Stimulated activated CD8-positive, alpha-beta memory T cell treated with anti-CD3 and anti-CD28 coated beads, Interleukin-15, amount 100 ng/mL, for 24 hours (primary cell): ENCODE results near the gene FBXW7.

ENCODE experiments used
- DNase-seq: peaks from one replicate; pipeline ENCODE4 v3.0.0-alpha.2; 2020; ENCODE audit warnings: low read depth

Gene FBXW7

DNA sequence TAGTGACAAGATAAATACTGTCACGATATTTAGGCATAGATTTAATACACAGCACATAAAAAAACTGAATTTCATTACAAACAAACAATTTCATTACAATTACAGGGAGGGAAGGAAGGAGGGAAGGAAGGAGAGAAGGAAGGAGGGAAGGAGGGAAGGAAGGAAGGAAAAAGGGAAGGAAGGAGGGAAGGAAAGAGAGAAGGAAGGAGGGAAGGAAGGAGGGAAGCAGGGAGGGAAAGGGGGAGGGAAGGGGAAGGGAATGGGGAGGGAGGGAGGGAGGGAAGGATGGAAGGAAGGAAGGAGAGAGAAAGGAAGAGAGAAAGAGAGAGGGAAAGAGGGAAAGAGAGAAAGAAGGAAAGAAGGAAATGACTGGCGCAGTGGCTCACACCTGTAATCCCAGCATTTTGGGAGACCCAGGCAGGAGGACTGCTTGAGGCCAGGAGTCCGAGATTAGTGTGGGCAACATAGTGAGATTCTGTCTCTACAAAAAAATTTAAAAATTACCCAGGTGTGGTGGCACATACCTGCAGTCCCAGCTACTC is 64.6 kb downstream of the FBXW7 start:
- no peak for DNase-seq

DNA sequence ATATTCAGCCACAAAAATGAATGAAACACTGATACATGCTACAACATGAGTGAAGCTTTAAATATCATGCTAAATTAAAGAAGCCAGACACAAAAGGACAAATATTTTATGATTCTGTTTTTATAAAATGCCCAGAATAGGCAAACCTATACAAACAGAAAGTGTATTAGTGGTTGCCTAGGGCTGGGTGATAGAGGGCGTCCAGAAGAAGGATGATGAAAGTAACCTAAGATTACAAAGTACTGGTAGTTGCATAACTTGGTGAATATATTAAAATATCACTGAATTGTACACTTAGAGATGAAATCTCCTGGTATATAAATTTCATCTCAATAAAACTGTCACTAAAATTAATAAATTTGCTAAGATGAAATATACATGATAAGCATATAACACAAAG is 67.5 kb downstream of the FBXW7 start:
- DNase-seq: no peak

DNA sequence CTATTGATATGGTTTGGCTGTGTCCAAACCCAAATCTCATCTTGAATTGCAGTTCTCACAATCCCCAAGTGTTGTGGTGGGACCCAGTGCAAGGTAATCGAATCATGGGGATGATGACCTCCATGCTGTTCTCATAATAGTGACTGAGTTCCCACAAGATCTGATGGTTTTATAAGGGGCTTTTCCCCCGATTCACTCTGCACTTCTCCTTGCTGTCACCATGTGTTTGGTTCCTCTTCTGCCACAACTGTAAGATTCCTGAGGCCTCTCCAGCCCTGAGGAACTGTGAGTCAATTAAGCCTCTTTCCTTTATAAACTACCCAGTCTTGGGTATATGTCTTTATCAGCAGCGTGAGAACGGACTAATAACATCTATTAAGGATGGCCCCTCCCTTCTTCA is 68.8 kb downstream of the FBXW7 start:
- DNase-seq: no peak

DNA sequence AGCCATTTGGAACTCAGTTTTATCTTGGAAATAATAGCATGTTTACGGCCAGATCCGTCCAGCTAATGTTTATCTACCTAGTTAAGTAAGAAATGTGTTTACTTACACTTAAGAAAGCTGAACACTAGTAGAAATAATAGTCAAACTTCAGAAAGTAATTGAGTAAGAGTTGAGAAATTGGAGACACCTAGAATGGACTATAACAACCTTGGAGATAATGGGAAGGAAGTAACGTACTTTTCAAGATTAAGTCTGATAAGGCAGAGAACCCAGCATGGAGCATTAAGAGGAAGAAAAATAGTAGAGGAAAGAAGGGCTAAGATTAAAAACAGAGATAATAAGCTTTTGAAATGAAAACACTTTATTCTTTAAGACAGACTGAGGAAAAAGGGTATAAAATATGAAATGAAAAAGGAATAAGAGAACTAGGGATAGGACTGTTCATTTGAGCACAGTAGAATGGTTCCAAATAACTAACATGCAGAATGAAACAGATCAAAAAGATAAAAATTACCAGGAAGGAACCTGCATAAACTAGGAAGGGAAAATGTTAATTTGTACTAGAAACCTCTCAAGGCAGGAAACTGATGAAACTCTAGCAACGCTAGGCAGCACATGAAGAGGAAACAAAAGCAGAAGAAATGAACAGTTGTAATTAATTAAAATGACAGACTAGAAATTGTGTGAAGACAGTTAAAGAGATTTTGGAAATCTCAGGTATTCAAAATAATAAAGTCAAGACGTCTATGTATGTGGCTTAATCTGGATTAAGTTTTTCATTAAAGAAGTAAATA is 71.7 kb downstream of the FBXW7 start:
- DNase-seq: no peak

DNA sequence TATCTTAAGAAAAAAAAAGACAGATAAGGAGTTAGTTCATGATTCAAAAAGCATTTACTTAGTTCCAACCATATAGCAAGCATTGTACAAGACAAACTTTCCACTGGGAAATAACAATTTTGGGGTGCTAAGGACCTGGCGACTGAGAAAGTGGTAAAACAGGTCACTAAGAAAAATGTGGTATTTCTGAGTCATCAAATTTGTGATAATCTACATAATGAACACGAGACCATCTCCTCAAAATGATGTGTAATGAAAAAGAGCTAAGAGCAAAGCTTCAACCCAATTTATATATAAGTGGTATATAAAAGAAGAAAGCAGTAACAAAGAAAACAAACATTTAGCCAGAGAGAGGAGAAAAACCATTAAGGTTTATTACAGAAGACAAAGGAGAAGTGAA is 72.3 kb downstream of the FBXW7 start:
- no peak for DNase-seq

DNA sequence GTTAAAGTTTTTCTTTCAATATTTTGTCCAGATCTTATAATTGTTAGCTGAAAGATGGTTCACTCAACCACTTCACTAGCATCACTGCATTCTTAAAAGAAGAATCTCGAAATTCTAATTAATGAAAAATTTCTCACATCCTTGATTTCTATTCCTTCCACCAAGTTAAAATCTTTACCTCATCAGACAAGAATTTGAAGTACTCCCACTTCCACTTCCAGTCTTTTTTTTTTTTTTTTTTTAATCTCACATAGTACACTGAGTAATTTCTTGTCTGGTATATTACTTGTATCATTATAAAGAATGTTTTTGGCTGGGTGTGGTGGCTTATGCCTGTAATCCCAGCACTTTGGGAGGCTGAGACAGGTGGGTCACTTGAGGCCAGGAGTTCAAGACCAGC is 73.2 kb downstream of the FBXW7 start:
- DNase-seq: no peak

DNA sequence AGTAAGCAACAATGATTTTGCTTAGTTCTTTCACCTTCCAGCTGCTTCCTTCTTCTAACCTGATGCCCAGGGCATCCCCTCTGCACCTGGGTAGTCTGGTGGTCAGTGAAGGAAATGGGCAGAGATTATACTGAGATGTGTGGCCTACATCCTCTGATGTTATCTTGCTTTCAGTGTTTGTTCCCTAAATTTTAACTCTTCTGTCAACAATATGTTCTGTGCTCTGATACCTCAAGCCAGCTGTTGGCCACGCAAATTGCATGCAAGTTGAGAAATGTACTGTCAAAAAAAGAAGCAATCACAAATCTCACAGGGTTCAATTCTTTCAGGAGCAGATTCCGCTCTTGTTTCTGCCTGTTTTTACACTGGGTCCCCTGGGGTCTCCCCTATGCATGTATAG is 73.8 kb downstream of the FBXW7 start:
- no peak for DNase-seq

DNA sequence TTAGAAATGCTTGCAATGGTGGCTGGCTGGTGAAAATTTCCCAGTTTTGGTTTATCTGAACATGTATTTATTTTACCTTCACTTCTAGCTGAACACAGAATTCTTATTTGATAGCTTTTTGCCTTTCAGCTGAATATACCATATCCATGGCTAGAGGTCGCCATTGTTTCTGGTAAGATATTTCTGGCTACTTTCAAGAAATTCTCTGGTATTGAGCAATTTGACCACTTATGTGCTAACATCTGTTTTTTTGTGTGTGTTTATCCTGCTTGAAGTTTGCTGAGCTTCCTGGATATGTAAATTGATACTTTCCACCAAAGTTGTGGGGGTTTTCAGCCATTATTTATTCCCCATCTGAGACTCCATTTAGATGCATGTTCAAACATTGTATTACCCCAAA is 75.4 kb downstream of the FBXW7 start:
- no peak for DNase-seq

DNA sequence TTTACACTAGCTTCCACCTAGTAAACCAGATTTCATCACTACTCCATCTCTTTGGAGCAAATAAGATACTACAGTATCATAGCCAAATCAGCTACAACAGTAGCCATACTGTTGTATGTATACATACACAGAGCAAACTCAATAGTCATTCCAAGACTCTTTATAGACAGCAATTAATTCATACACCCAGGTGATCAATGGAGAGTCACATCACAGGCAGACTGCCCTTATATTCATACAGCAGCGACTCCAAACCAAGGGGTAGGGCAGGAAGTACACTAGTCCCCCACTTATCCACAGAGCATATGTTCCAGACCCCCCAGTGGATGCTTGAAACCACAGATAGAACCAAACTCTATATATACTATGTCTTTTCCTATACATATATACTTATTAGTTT is 76.6 kb downstream of the FBXW7 start:
- DNase-seq: no peak

DNA sequence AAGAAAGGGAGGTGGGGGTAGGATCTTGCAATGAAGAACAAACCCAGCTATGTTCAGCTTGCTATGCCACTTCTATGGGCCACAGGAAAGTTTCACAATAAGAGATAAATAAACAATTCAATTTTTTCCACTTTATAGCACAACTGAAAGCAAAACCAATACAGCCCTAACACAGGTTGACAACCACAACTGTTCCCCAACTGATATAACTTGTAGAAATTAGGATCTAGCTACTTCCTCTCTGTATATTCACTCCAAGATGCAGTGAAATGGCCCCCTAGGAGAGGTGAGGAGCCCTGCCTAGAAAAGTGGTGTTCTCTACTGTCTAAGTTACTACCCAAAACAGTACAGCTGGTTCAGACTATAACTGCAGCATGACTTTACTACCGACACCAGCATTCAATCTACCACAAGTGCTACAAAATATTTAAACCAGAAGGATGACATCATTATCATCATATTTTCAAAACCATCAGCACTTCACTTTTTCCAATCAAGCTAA is 77.0 kb downstream of the FBXW7 start:
- DNase-seq: no peak

DNA sequence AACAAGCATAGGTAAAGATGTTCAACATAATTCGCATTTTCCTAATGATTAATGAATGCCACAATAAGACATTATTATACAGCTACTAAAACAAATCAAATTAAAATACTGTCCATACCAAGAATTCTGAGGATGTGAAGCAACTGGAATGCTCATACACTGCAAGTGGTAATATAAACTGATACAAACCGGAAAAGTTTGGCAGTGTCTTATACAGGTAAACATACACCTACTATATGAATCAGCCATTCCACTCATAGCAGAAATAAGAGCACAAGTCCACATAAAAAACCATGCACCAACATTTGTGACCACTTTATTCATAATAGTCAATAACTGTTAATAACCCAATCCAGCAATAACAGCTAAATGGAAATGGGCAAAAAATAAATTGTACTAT is 79.3 kb downstream of the FBXW7 start:
- DNase-seq: no peak

DNA sequence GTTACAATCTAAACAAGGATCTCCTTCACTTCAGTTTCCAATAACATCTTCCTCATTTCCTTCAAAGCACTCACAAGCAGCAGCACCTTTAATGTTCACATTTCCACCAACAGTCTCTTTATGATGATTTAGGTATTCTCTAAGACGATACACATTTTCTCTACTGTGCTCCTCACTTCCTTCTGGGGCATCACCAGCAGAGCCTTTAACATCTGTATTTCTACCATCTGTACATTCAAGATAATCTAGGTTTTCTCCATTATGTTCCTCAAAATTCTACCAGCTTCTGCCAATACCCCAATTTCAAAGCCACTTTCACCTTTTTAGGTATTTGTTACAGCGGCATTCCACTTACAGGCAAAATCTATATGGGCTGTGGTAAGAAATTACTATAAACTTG is 80.6 kb downstream of the FBXW7 start:
- no peak for DNase-seq

DNA sequence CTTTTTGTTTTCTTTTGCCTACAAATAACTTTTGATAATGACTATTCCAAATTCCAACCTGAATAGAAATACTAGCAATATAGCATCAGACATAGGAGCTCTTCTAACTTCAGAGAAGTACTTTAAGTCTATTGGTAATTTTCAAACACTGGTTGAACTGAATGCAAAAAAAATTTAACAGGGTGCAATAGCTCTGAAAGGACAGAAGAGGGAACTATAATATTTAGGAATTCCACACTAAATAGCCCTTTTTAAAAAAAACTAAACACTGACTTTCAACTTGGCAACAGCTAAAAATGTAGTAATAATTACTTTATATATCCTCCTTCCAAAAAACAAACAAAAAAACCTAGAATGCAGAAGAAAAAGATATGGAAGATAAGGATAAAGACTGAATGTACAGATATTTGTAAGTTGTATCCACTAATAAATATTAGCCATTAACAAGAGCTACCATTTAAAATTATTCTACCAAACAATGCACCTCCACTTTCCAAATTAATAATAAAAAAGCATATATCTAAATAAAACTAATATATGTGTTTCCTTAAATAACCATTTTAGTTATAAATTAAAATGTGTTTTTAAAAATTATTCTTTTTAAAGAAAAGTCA is 81.4 kb downstream of the FBXW7 start:
- DNase-seq: no peak

DNA sequence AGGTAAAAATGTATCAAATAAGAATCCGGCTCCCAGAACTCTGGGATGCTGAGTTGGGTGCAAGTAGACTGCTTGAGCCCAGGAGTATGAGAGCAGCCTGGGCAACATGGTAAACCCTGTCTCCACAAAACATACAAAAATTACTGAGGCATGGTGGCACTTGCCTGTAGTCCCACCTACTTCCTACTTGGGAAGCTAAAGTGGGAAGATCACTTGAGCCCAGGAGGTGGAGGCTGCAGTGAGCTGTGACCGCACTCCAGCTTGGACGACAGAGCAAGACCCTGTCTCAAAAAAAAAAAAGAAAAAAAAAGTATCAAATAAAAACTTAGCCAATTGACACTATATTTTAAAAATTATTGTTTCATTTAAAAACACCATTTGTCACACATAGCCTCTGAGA is 84.4 kb downstream of the FBXW7 start:
- DNase-seq: no peak

DNA sequence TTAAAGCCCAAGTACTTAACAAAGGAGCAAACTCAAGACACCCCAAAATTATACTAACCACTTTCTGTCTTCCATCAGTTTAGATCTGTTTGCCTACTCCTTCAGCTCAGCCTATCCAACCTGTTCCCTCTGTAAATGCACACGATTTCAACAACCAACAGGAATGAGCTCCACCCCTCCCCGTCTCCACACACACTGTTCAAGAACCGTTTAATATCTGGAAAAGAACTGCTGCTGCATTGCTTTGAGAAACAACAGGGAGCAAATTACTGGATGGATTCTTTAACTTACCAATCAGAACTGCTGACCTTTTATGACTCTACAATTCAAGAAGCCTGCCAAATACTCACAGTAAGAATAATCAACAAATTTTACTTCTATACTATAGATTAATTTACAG is 87.0 kb downstream of the FBXW7 start:
- DNase-seq: no peak

DNA sequence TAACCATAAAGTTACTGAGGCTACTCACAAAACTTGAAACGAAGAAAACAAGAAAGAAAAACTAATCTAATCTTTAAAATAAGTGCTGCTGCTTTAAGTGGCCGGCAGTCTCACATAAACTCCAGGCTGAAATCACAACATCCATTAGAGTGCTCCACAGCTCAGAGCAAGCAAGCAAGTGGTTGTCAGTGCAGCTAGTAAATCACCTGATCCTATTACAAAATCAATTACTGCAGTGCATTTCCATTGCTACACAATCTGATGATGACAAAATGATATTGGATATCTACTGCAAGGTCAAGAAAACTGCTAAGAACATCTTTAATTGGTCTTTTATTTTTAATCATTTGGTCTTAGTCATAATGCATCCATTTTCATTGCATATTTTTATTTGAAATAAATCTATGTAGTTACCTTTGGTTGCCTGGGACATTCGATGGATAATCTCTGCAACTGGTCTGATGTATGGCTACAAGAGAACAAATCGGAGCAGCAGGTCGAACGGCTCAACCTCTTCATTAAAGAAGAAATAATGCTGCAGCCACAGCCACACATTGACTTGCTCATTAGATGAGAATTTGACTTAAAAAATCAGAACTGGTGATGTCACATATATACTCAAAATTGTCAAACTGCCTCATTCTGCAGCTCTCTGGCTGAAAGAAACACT is 87.7 kb downstream of the FBXW7 start:
- DNase-seq: no peak

DNA sequence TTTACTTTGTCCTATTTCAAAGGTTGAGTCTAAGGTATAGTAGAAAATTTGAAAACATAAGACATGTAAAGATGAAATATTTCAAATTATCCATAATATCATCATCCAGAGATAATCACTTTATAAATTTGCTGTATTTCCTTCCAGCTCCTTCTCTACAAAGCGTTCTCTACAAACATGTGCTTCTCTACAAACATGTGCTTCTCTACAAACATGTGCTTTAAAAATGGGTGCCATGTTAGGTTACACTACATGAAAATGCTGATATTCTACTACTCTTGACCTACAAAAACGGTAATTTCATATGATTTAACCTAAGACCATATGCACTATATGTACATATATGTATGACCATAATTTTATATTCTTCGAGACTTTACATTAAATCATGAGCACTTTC is 92.0 kb downstream of the FBXW7 start:
- no peak for DNase-seq

DNA sequence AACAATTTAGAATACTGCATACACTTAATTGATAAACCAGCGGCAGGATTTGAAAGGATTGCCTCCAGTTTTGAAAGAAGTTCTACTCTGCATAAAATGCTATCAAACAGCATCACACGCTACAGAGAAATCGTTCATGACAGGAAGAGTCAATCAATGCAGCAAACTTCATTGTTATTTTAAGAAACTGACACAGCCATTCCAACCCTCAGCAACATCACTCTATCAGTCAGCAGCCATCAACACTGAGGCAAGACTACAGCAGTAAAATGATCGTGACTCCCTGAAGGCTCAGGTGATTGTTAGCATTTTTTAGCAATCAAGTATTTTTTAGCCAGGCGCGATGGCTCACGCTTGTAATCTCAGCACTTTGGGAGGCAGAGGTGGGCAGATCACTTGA is 98.3 kb downstream of the FBXW7 start:
- no peak for DNase-seq

DNA sequence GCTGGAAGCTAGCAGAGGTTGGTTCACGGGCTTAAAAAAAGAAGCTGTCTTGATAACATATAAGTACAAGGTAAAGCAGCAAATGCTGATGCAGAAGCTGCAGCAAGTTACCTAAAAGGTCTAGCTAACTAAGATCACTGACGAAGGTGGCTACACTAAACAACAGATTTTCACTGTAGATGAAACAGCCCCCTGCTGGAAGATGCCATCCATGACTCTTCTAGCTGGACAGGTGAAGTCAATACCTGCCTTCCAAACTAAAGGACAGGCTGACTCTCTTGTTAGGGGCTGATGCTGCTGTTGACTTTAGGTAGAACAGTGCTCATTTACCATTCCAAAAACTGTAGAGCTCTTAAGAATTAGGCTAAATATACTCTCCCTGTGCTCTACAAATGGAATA is 99.5 kb downstream of the FBXW7 start:
- no peak for DNase-seq

DNA sequence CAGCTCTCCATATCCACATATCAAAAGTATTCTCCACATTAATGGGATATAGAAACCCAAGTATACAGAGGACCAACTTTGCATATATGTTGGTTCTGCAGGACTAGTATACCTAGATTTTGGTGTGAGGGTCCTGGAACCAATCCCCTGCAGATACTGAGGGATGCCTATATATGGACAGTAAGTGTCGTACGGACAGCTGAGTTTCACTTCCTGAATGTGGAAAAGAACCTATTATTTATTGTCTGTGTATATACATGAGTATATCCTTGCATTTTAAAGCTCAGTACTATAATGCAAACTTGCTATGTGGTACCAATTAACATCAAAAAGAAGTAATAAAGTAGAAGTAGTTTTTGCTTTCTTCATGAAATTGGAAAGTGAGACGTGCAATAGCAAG is 101.9 kb downstream of the FBXW7 start:
- no peak for DNase-seq

DNA sequence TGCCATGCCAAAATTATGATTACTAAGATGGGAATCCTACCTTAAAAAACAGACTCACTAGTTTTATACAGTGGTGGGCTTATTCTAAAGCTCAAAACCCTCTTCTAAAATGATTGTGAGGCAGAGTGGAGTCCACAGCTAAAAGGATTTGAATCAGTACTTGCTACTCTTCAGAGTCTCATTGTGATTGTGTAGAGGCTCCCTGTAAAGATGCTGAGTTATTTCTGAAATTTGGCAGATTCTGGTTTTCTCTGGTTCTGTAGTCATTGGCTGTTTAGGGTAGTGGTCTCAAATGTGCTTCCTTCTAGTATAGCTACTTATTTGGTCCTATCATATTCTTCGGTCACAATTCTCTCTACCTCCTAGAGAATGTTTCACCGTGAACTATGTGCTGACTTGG is 104.1 kb downstream of the FBXW7 start:
- DNase-seq: no peak

DNA sequence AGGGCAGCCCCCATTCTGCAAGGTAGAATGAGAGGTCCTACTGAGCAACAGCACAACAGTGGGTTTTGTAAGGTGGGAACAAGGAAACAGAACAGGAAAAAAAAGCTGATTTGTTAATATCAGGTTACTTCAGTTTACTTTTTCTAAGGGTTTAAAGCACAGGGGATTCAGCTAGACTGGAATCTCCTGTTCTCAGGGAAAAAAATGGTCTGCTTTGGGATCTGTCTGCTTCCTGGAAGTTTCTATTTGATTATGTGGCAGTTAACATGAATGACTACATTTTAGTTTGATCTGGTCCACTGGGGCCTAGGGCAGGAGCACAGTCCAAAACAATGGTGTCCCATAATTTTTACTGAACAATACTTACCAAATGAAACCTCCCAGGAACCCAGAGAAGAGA is 104.6 kb downstream of the FBXW7 start:
- DNase-seq: no peak

DNA sequence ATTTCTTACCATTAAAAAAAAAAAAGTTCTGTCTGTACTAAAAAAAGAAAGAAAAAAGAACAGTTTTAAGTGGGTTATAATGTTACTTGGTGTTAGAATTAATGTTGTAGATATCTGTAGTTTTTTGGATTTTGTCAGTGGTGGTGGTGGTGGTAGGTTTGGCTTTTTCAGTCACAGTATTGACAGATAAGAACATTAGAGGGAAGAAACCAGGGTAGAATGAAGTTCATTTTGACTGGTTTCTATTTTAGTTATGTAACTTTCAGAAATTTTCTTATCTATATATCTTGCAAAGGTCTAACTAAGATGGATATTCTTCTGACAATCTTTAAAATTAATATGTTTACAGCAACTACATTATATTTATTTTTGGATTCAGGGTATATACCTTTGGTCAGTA is 105.4 kb downstream of the FBXW7 start:
- no peak for DNase-seq
